CD4-positive, CD25-positive, alpha-beta regulatory T cell (primary cell): ENCODE results near the gene MED12L. TPM values are rescaled to one million over a fixed set of nuclear protein-coding genes. Genes with fewer than 3 reads are reported as not detected.

Experiments used
- ATAC-seq, 2 donors: fragments of 150-1000 bp; cut with Tn5 transposase; one replicate each; pipeline ENCODE4 v1.10.0; 2021; ENCODE audit warnings: low read depth in 2 of 2, moderate number of reproducible peaks in 2 of 2, moderate library complexity in 1 of 2
- DNase-seq, 3 donors: peaks; one replicate each; pipeline versions ENCODE4 v3.0.0 to v3.0.0-alpha.2; 2012 to 2022; ENCODE audit warnings: mixed read lengths in 1 of 3
- H3K27ac ChIP-seq: one replicate; pipeline ENCODE4 v1.7.0; 2013; ENCODE audit warnings: mild to moderate bottlenecking, low read length; ENCODE audit not compliant: insufficient read depth, poor library complexity, severe bottlenecking
- H3K27me3 ChIP-seq: one replicate; pipeline ENCODE4 v1.7.0; 2013; ENCODE audit warnings: low read length; ENCODE audit not compliant: control insufficient read depth, insufficient read depth
- H3K36me3 ChIP-seq: one replicate; pipeline ENCODE4 v1.7.0; 2013; ENCODE audit warnings: mild to moderate bottlenecking, low read length, moderate library complexity; ENCODE audit not compliant: control insufficient read depth, insufficient read depth
- H3K4me1 ChIP-seq: 2 replicates; pipeline ENCODE4 v1.7.0; 2013; ENCODE audit warnings: mild to moderate bottlenecking, low read length; ENCODE audit not compliant: insufficient read depth, control insufficient read depth, poor library complexity, severe bottlenecking
- H3K4me3 ChIP-seq: one replicate; pipeline ENCODE4 v1.7.0; 2013; ENCODE audit warnings: low read depth, mild to moderate bottlenecking, low read length, moderate library complexity
- H3K9me3 ChIP-seq, 2 experiments: 1 replicate in 1 of 2; 2 replicates in 1 of 2; pipeline ENCODE4 v1.7.0; 2013; ENCODE audit warnings: low read length in 2 of 2, mild to moderate bottlenecking in 1 of 2, moderate library complexity in 1 of 2; ENCODE audit not compliant: control insufficient read depth in 2 of 2
- H3K27ac Mint-ChIP-seq, 3 donors: one replicate each; pipeline ENCODE4 v1.8.0; 2020 to 2022; ENCODE audit warnings: mild to moderate bottlenecking in 3 of 3, mixed read lengths in 3 of 3, moderate library complexity in 2 of 3
- H3K27me3 Mint-ChIP-seq: one replicate; pipeline ENCODE4 v1.8.0; 2022; ENCODE audit warnings: mild to moderate bottlenecking, mixed read lengths
- H3K36me3 Mint-ChIP-seq: one replicate; pipeline ENCODE4 v1.8.0; 2020; ENCODE audit warnings: mixed read lengths
- H3K4me1 Mint-ChIP-seq, 4 donors: one replicate each; pipeline ENCODE4 v1.8.0; 2020 to 2022; ENCODE audit warnings: mixed read lengths in 4 of 4, mild to moderate bottlenecking in 1 of 4
- H3K4me3 Mint-ChIP-seq, 4 donors: one replicate each; pipeline ENCODE4 v1.8.0; 2020 to 2022; ENCODE audit warnings: mild to moderate bottlenecking in 4 of 4, mixed read lengths in 4 of 4, moderate library complexity in 3 of 4
- H3K9me3 Mint-ChIP-seq, 7 donors: one replicate each; pipeline ENCODE4 v1.8.0; 2020 to 2022; ENCODE audit warnings: mixed read lengths in 7 of 7, mild to moderate bottlenecking in 3 of 7, moderate library complexity in 2 of 7
- polyA plus RNA-seq, 4 donors: library from polyadenylated mRNA; unstranded; fragments of 300-500 nt; fragmentation: Illumina TruSeq; gene quantifications; one replicate each; pipeline ENCODE4 v1.2.3, GENCODE V29; 2021
- total RNA-seq: library from RNA; stranded (reverse); gene quantifications from one replicate; pipeline ENCODE4 v1.2.3, GENCODE V29; 2022

Gene MED12L
- total and polyA plus RNA-seq, 5 donors from 2014 or later: 2.7 TPM; not detected in 4

- H3K4me1 ChIP-seq: peaks cover 4% of the 10 kb centered on the region
- H3K9me3 Mint-ChIP-seq: peaks cover 0 to 2% (median 0%) of the 10 kb centered on the region in 7 donors
- no peaks in the 10 kb centered on the region for H3K9me3 ChIP-seq
- H3K4me1 Mint-ChIP-seq: peaks cover 0 to 3% (median 0%) of the 10 kb centered on the region in 4 donors
- no peak overlapping the region for H3K4me3 ChIP-seq
- H3K27me3 Mint-ChIP-seq: peaks cover 29% of the 10 kb centered on the region
- DNase-seq: no peak
- ATAC-seq: no peak
- H3K27me3 ChIP-seq: peaks cover 17% of the 10 kb centered on the region
- H3K36me3 Mint-ChIP-seq: no peaks in the 10 kb centered on the region
- peak overlapping the region in 2 of 3 donors; percentile 33 to 72 for H3K27ac Mint-ChIP-seq
- no peaks in the 10 kb centered on the region for H3K36me3 ChIP-seq
- H3K27ac ChIP-seq: no peak overlapping the region
- no peak overlapping the region for H3K4me3 Mint-ChIP-seq
These were observed 59.3 kb downstream of the MED12L start for GRCh38 chr3:151144760-151145159.

- peaks cover 29% of the 10 kb centered on the region for H3K27me3 Mint-ChIP-seq
- no peak for ATAC-seq
- peaks cover 4% of the 10 kb centered on the region for H3K4me1 ChIP-seq
- H3K9me3 ChIP-seq: no peaks in the 10 kb centered on the region
- no peak overlapping the region for H3K27ac ChIP-seq
- no peak for DNase-seq
- H3K4me3 ChIP-seq: peak overlapping the region; percentile 8
- no peaks in the 10 kb centered on the region for H3K36me3 ChIP-seq
- no peaks in the 10 kb centered on the region for H3K36me3 Mint-ChIP-seq
- H3K27ac Mint-ChIP-seq: no peak overlapping the region
- peaks cover 0 to 3% (median 0%) of the 10 kb centered on the region in 4 donors for H3K4me1 Mint-ChIP-seq
- peaks cover 17% of the 10 kb centered on the region for H3K27me3 ChIP-seq
- H3K9me3 Mint-ChIP-seq: peaks cover 0 to 2% (median 0%) of the 10 kb centered on the region in 7 donors
- H3K4me3 Mint-ChIP-seq: no peak overlapping the region
These were observed 60.2 kb downstream of the MED12L start for GRCh38 chr3:151145713-151146070.

DNA sequence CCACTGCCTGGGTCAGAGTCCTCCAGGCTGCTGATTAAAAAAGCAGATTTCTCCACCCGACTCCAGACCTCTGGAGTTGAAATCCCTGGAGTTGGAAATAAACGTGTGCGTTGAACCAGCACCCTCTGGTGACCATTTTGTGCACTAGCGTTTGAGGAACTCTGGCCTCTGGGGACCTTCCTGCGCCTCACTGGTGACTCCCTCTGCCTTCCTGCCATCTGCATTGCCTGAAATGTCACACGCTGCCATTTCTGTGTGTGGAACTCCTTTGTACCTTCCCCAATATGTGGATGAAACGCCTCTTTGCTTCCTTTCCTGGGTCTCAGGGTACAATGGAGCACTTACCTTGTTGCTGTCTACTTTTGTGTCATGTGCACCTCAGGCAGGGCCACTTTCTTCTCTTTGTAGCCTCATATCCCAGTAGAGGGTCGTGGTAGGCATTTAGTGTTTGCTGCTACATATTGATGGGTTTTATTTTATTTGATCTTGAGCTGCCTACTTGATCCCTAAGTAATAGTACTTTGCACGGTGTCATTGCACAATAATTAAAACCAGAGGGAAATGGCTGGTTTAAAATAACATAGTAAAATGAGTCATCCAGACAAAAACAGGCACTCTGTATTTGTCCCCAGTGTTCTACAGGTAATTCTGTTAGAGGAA is 60.7 kb downstream of the MED12L start:
- H3K36me3 Mint-ChIP-seq: no peaks in the 10 kb centered on the region
- peak; percentile 70 to 78 for ATAC-seq
- peak overlapping the region; percentile 8 for H3K4me3 ChIP-seq

DNA sequence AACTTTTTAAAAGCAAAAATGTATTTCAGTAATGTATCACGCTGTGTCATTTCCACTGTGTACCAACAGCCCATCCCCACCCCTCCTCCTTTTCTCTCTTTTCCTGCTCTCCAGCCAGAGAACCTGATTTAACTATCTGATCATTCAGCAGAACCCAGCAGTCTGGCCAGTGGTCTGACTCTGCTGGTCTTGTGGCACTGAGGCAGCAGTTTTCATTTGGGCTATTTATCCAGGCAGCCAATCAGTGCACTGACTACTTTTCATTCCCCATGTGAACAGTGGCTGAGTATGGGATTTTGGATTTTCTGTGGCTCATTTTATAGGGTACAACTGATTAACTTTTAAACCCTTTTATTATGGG is 61.2 kb downstream of the MED12L start:
- H3K4me3 ChIP-seq: no peak overlapping the region
- H3K27ac Mint-ChIP-seq: no peak overlapping the region
- ATAC-seq: no peak
- peaks cover 0 to 2% (median 0%) of the 10 kb centered on the region in 7 donors for H3K9me3 Mint-ChIP-seq
- no peak for DNase-seq
- no peaks in the 10 kb centered on the region for H3K9me3 ChIP-seq
- H3K27me3 Mint-ChIP-seq: peaks cover 29% of the 10 kb centered on the region
- H3K4me1 Mint-ChIP-seq: peaks cover 0 to 3% (median 0%) of the 10 kb centered on the region in 4 donors
- no peak overlapping the region for H3K27ac ChIP-seq
- H3K36me3 Mint-ChIP-seq: no peaks in the 10 kb centered on the region
- H3K4me1 ChIP-seq: peaks cover 4% of the 10 kb centered on the region
- H3K27me3 ChIP-seq: peaks cover 17% of the 10 kb centered on the region
- H3K36me3 ChIP-seq: no peaks in the 10 kb centered on the region
- H3K4me3 Mint-ChIP-seq: no peak overlapping the region

More for the DNA sequence above, 60.7 kb downstream of the MED12L start:
- Histone ChIP-seq H3K9me3 (no peaks in the 10 kb centered on the region), H3K27ac (no peak overlapping the region), H3K36me3 (no peaks in the 10 kb centered on the region), H3K27me3 (peaks cover 17% of the 10 kb centered on the region), H3K4me1 (peaks cover 4% of the 10 kb centered on the region)
- Mint-ChIP-seq H3K4me1 (peaks cover 0 to 3% (median 0%) of the 10 kb centered on the region in 4 donors), H3K9me3 (peaks cover 0 to 2% (median 0%) of the 10 kb centered on the region in 7 donors), H3K27me3 (peaks cover 29% of the 10 kb centered on the region), H3K27ac (no peak overlapping the region), H3K4me3 (no peak overlapping the region)
- DNase-seq: peak in 2 of 3 donors; percentile 32 to 67

DNA sequence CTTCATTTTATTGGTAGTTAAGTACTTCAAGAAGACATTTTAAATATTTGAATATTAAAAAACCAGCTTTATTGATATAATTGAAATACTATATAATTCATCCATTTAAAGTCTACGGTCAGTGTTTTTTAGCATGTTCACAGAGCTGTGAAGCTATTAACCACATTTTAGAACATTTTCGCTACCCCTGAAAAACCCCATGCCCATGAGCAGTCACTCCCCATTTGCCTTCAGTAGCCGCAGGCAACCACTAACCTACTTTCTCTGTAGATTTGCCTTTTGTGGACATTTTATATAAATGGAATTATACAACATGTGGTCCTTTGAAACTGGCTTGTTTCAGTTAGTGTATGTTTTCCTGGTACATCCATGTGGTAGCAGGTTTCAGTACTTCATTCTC is 61.8 kb downstream of the MED12L start:
- H3K36me3 ChIP-seq: no peaks in the 10 kb centered on the region
- Mint-ChIP-seq H3K27ac (peak overlapping the region in 1 of 3 donors; percentile 68), H3K9me3 (peaks cover 0 to 2% (median 0%) of the 10 kb centered on the region in 7 donors), H3K36me3 (no peaks in the 10 kb centered on the region), H3K4me3 (no peak overlapping the region), H3K4me1 (peaks cover 0 to 3% (median 0%) of the 10 kb centered on the region in 4 donors), H3K27me3 (peaks cover 29% of the 10 kb centered on the region)
- no peak overlapping the region for H3K4me3 ChIP-seq
- no peaks in the 10 kb centered on the region for H3K9me3 ChIP-seq
- ATAC-seq (no peak), DNase-seq (no peak)
- peaks cover 17% of the 10 kb centered on the region for H3K27me3 ChIP-seq
- peaks cover 4% of the 10 kb centered on the region for H3K4me1 ChIP-seq
- no peak overlapping the region for H3K27ac ChIP-seq

DNA sequence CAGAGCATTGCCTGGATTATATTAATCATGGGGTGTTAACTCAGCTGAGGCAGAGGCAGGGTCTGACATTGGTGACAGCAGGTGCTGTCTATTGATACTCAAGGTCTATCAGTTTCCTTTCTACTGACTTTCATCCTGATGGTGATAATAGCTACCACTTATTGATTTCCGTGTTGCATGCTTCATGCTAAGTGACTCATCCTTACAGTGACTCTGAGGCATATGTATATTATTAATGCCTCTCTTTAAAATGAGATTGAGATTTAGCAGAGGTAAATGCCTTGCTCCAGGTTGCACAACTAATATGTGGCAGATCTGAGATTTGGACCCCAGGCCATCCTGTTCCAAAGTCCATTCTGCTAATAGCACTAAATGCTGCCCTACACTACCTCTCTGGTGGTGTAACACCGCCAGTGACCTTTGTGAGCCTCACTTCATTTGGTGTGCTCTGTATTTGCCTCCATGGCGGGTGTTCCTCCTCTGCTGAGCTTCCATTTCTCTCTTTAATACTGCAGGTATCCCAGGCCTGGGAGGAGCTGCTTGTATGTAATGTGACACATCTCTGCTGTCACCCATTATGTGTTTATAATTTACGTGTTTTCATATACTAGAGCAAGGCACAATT is 67.1 kb downstream of the MED12L start:
- H3K9me3 Mint-ChIP-seq: no peaks in the 10 kb centered on the region
- H3K36me3 Mint-ChIP-seq: no peaks in the 10 kb centered on the region
- no peaks in the 10 kb centered on the region for H3K4me1 Mint-ChIP-seq
- ATAC-seq: no peak
- no peak overlapping the region for H3K4me3 Mint-ChIP-seq
- Histone ChIP-seq H3K27me3 (peaks cover 10% of the 10 kb centered on the region), H3K4me3 (no peak overlapping the region), H3K9me3 (no peaks in the 10 kb centered on the region), H3K36me3 (no peaks in the 10 kb centered on the region), H3K27ac (no peak overlapping the region), H3K4me1 (no peaks in the 10 kb centered on the region)
- no peak for DNase-seq
- no peak overlapping the region for H3K27ac Mint-ChIP-seq
- peaks cover 16% of the 10 kb centered on the region for H3K27me3 Mint-ChIP-seq

GRCh38 chr3:151154566-151154965 is 69.1 kb downstream of the MED12L start:
- ATAC-seq (no peak), DNase-seq (no peak)
- no peaks in the 10 kb centered on the region for H3K9me3 ChIP-seq
- H3K27me3 ChIP-seq: peaks cover 10% of the 10 kb centered on the region
- no peak overlapping the region for H3K27ac ChIP-seq
- H3K4me3 ChIP-seq: no peak overlapping the region
- H3K4me3 Mint-ChIP-seq: no peak overlapping the region
- no peaks in the 10 kb centered on the region for H3K36me3 Mint-ChIP-seq
- no peaks in the 10 kb centered on the region for H3K4me1 ChIP-seq
- no peaks in the 10 kb centered on the region for H3K9me3 Mint-ChIP-seq
- H3K27ac Mint-ChIP-seq: no peak overlapping the region
- no peaks in the 10 kb centered on the region for H3K4me1 Mint-ChIP-seq
- H3K36me3 ChIP-seq: no peaks in the 10 kb centered on the region
- H3K27me3 Mint-ChIP-seq: peaks cover 10% of the 10 kb centered on the region
